ENCODE data around the gene ZNF236.
"Not testable (repeated sequence)": the region's sequence is repeated elsewhere in the genome, so short reads cannot be mapped to it uniquely, and the experiment has no call there.

The ZNF236 gene

GRCh38 chr18:77012806-77013541, 190.6 kb downstream of the ZNF236 start:
- no peak for DNase-seq

GRCh38 chr18:77013811-77014521, 191.6 kb downstream of the ZNF236 start:
- no peak for DNase-seq

- no peak for DNase-seq
These were observed 192.2 kb downstream of the ZNF236 start for GRCh38 chr18:77014538-77014937.

GRCh38 chr18:77015169-77015568, 192.8 kb downstream of the ZNF236 start:
- DNase-seq: no peak

DNA sequence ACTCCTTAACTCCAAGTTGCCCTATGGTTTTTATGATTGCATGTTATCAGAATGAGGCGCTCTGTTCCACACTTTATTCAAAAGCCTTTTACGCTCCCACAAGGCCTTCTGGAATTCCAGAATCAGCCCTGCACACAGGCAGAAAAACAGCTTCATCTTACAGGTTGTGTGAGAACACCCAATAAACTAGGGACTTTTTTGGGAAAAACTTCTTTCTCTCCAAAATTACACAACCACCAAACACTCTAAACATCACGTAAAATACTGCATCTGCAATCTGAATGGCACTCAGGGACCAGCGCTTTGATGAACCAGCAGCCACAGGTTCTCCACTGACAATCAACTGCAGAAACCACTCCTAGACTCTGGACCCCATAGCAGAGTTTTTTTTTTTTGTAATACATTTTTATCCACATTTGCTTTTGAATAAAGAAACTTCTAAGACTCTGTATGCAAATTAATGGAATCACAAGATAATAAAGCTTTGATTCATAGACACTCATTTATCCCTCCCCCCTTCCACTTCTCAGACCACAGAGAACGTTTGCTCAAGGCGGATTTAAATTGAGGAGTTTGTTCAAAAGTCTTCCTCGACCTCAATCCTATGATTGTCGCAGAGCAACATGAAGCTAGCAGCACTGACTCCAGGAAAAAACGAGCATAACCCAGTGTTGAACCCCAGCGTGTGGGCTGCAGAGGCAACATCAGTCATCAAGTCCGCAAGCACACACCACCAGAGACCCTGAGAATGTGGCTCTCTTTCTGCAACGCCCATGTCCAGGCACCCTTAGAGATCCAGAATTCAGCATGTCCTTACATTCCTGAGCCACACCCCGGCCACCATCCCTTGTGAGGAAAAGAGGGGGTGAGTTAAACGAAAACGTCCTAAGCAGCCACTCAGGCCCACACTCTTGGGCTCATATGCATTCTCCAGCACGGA, 193.7 kb downstream of the ZNF236 start:
- DNase-seq: no peak

- DNase-seq: no peak
These were observed 194.6 kb downstream of the ZNF236 start for GRCh38 chr18:77016936-77017335.

GRCh38 chr18:77017355-77017754, 195.0 kb downstream of the ZNF236 start:
- no peak for DNase-seq

- not testable (repeated sequence) for DNase-seq
These were observed 196.3 kb downstream of the ZNF236 start for GRCh38 chr18:77018650-77019049.

DNA sequence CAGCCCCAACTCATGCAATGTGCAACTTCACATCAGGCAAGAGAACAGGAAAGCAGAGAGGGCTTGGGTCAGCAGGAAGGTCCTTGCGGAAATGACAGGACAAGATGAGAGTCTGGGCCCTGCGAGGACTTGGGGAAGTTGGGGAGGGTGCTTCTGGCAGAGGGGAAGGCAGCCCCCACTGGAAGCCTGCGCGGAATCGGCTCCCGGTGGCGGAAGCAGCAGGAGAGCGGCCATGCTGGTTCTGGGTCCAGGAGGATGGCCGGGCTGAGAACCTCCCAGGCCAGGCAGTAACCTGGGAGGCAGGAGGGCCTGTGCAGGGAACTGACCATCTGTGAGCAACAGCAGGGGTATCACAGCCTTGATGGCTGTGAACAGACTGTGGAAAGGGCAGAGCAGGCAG, 197.3 kb downstream of the ZNF236 start:
- DNase-seq: no peak
